Measurements from ENCODE around the gene ZNF485.
A peak's percentile ranks its signal among the peaks of the same experiment; 100 is the strongest.

Gene ZNF485

GRCh38 chr10:43648095-43648397 is 41.8 kb downstream of the ZNF485 start:
- peak overlapping the region; percentile 83 for H3K4me3 ChIP-seq (ENCODE audit: low read depth, low read length)
- H3K36me3 ChIP-seq = peaks cover 37% of the 10 kb centered on the region
- H3K27ac ChIP-seq = peak overlapping the region; percentile 83
- no peak for TF ChIP-seq CTCF (IDR thresholded peaks at IDR 0.05; ENCODE audit: low read depth, low read length)
- no peaks in the 10 kb centered on the region for H3K27me3 ChIP-seq (ENCODE audit: insufficient read depth, low read depth, severe bottlenecking)
- peaks cover 32% of the 10 kb centered on the region for H3K9me3 ChIP-seq (ENCODE audit: severe bottlenecking)
- no peak for DNase-seq

DNA sequence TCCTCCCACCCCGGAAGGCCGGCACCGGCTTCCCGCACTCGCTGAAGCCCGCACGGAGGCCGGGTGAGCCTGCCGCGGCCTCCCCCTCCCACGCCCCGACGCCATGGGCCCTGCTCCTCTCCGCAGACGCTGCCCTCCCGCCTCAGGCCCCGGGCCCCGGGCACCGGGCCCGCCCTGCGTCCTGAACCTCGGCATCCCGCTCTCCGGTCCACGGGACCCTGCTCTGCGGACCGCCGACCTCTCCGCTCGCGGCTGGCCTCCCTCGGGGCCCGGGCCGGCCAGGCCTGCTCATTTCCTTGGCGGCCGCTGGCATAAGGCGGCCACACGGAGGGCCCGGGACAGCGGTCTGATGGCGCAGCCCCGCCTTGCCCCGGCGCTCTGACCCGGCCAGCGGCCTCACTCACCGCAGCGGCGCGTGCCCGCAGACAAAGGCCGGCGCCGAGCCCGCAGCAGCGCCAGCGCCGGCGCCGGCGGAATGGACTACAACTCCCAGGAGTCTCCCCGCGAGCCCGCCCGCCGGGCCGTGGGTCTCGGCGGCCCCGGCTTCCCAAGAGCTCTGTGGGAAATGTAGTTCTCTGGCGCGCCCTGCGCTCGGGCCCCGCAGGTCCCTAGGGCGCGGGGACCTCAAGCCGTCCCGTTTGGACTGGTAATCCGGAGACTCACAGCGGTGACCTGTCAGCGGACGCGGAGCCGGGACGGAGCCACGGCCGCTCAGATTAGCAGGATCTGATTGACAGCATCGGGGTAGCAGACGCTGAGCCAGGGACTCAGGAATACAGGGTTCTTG is 42.4 kb downstream of the ZNF485 start, which contains the start of gene ZNF32:
TSS of gene ZNF32 (minus strand) at position 484 of the 787 bp plus-strand sequence. CDS start 2,748 bp downstream, outside the sequence.
- peak within 1 kb of the TSS; percentile 83 for H3K4me3 ChIP-seq (ENCODE audit: low read depth, low read length)
- H3K36me3 ChIP-seq = peaks cover 32% of the 10 kb centered on the region
- H3K27ac ChIP-seq = peak within 1 kb of the TSS; percentile 83
- DNase-seq = peak; percentile 88
- peaks cover 29% of the 10 kb centered on the region for H3K9me3 ChIP-seq (ENCODE audit: severe bottlenecking)
- no peaks in the 10 kb centered on the region for H3K27me3 ChIP-seq (ENCODE audit: insufficient read depth, low read depth, severe bottlenecking)
- no peak for TF ChIP-seq CTCF (IDR thresholded peaks at IDR 0.05; ENCODE audit: low read depth, low read length)

GRCh38 chr10:43649185-43649523 is 42.9 kb downstream of the ZNF485 start:
- Histone ChIP-seq H3K27me3 (ENCODE audit: insufficient read depth, low read depth, severe bottlenecking) (no peaks in the 10 kb centered on the region), H3K36me3 (peaks cover 26% of the 10 kb centered on the region), H3K9me3 (ENCODE audit: severe bottlenecking) (peaks cover 25% of the 10 kb centered on the region), H3K27ac (peak overlapping the region; percentile 83), H3K4me3 (ENCODE audit: low read depth, low read length) (peak overlapping the region; percentile 83)
- no peak for TF ChIP-seq CTCF (IDR thresholded peaks at IDR 0.05; ENCODE audit: low read depth, low read length)
- DNase-seq = no peak

GRCh38 chr10:43653746-43654145 is 47.5 kb downstream of the ZNF485 start:
- no peak for DNase-seq
- no peaks in the 10 kb centered on the region for H3K36me3 ChIP-seq
- H3K27me3 ChIP-seq (ENCODE audit: insufficient read depth, low read depth, severe bottlenecking) = peaks cover 4% of the 10 kb centered on the region
- no peak for TF ChIP-seq CTCF (IDR thresholded peaks at IDR 0.05; ENCODE audit: low read depth, low read length)
- no peaks in the 10 kb centered on the region for H3K9me3 ChIP-seq (ENCODE audit: severe bottlenecking)
- H3K4me3 ChIP-seq (ENCODE audit: low read depth, low read length) = no peak overlapping the region
- H3K27ac ChIP-seq = no peak overlapping the region

- no peaks in the 10 kb centered on the region for H3K9me3 ChIP-seq (ENCODE audit: severe bottlenecking)
- no peak for TF ChIP-seq CTCF (IDR thresholded peaks at IDR 0.05; ENCODE audit: low read depth, low read length)
- DNase-seq = no peak
Measured at GRCh38 chr10:43655311-43655710, 49.1 kb downstream of the ZNF485 start.

GRCh38 chr10:43658227-43658626 is 52.0 kb downstream of the ZNF485 start:
- no peak for TF ChIP-seq CTCF (IDR thresholded peaks at IDR 0.05; ENCODE audit: low read depth, low read length)
- Histone ChIP-seq H3K9me3 (ENCODE audit: severe bottlenecking) (no peaks in the 10 kb centered on the region), H3K4me3 (ENCODE audit: low read depth, low read length) (no peak overlapping the region), H3K36me3 (no peaks in the 10 kb centered on the region), H3K27me3 (ENCODE audit: insufficient read depth, low read depth, severe bottlenecking) (peaks cover 9% of the 10 kb centered on the region), H3K27ac (no peak overlapping the region)
- DNase-seq = no peak

More at GRCh38 chr10:43655311-43655710, 49.1 kb downstream of the ZNF485 start:
- no peak overlapping the region for H3K27ac ChIP-seq
- H3K36me3 ChIP-seq = no peaks in the 10 kb centered on the region
- no peak overlapping the region for H3K4me3 ChIP-seq (ENCODE audit: low read depth, low read length)
- H3K27me3 ChIP-seq (ENCODE audit: insufficient read depth, low read depth, severe bottlenecking) = peaks cover 9% of the 10 kb centered on the region

Measured in WERI-Rb-1 (cell line).